HG03378 (cell line): ENCODE results near the gene ANO8.
"Not testable (repeated sequence)": the region's sequence is repeated elsewhere in the genome, so short reads cannot be mapped to it uniquely, and the experiment has no call there.

ENCODE experiments used
- ATAC-seq: cut with Tn5 transposase; IDR thresholded peaks from one replicate; pipeline ENCODE4 v1.9.1; 2021; ENCODE audit warnings: mild to moderate bottlenecking, moderate library complexity; ENCODE audit not compliant: unreplicated experiment

The ANO8 gene

GRCh38 chr19:17334414-17335409 is at the start of gene ANO8:
Gene ANO8, minus strand, starts transcription at chr19:17334855. Its CDS starts 185 bp downstream, at chr19:17334670.
- peak; percentile 29 for ATAC-seq

GRCh38 chr19:17380426-17381138 is 45.9 kb upstream of the ANO8 start:
- ATAC-seq: no peak

GRCh38 chr19:17379221-17379631 is 44.6 kb upstream of the ANO8 start:
- no peak for ATAC-seq

- ATAC-seq: no peak
Observed at GRCh38 chr19:17378271-17378670, 43.6 kb upstream of the ANO8 start.

GRCh38 chr19:17376935-17377600 is 42.4 kb upstream of the ANO8 start, which contains the start of gene PLVAP:
Gene PLVAP, minus strand, starts transcription at chr19:17377342. Its CDS starts 54 bp downstream, at chr19:17377288.
- no peak for ATAC-seq

GRCh38 chr19:17370026-17370587 is 35.5 kb upstream of the ANO8 start:
- ATAC-seq: peak; percentile 78

GRCh38 chr19:17365361-17365760 is 30.7 kb upstream of the ANO8 start:
- no peak for ATAC-seq

GRCh38 chr19:17363852-17364605 is 29.4 kb upstream of the ANO8 start:
- not testable (repeated sequence) for ATAC-seq

- ATAC-seq: no peak
Observed at GRCh38 chr19:17359905-17360800, 25.5 kb upstream of the ANO8 start.

- no peak for ATAC-seq
Observed at GRCh38 chr19:17358395-17358794, 23.7 kb upstream of the ANO8 start.

- ATAC-seq: no peak
Observed at GRCh38 chr19:17357724-17358123, 23.1 kb upstream of the ANO8 start.

GRCh38 chr19:17357078-17357666 is 22.5 kb upstream of the ANO8 start:
- no peak for ATAC-seq

- ATAC-seq: no peak
Observed at GRCh38 chr19:17353386-17353785, 18.7 kb upstream of the ANO8 start.

GRCh38 chr19:17352608-17353280 is 18.1 kb upstream of the ANO8 start:
- ATAC-seq: no peak

- no peak for ATAC-seq
Observed at GRCh38 chr19:17351815-17352435, 17.3 kb upstream of the ANO8 start.

- no peak for ATAC-seq
Observed at GRCh38 chr19:17348700-17349099, 14.0 kb upstream of the ANO8 start.

- ATAC-seq: no peak
Observed at GRCh38 chr19:17347877-17348276, 13.2 kb upstream of the ANO8 start.

GRCh38 chr19:17347361-17347760 is 12.7 kb upstream of the ANO8 start:
- ATAC-seq: no peak
